Nephron (organoid): ENCODE results near the gene SIRT2.

Experiments
- H3K27ac Mint-ChIP-seq, 3 experiments: 2 replicates each; pipeline ENCODE4 v1.8.0; 2020; ENCODE audit warnings: mixed read lengths in 3 of 3, mild to moderate bottlenecking in 2 of 3, moderate library complexity in 1 of 3
- H3K27me3 Mint-ChIP-seq: 2 replicates; pipeline ENCODE4 v1.8.0; 2021; ENCODE audit warnings: low read depth, mild to moderate bottlenecking, moderate library complexity, mixed read lengths
- H3K36me3 Mint-ChIP-seq: 2 replicates; pipeline ENCODE4 v1.8.0; 2020; ENCODE audit warnings: low read depth, mixed read lengths
- H3K4me1 Mint-ChIP-seq: 2 replicates; pipeline ENCODE4 v1.8.0; 2020; ENCODE audit warnings: mixed read lengths
- H3K4me3 Mint-ChIP-seq, 3 experiments: 2 replicates each; pipeline ENCODE4 v1.8.0; 2020; ENCODE audit warnings: mild to moderate bottlenecking in 3 of 3, mixed read lengths in 3 of 3, moderate library complexity in 2 of 3
- H3K9me3 Mint-ChIP-seq: 2 replicates; pipeline ENCODE4 v1.8.0; 2020; ENCODE audit warnings: mixed read lengths
- CTCF ChIP-seq, 3 experiments: fragments of 200-600 bp; sonication (generic); IDR thresholded peaks; one replicate each; pipeline ENCODE4 v1.5.0; 2021; ENCODE audit warnings: antibody characterized with exemption in 3 of 3; ENCODE audit not compliant: unreplicated experiment in 3 of 3

The SIRT2 gene

GRCh38 chr19:38899447-38900201 lies at the start of gene SIRT2, which contains the start of gene NFKBIB:
SIRT2 (minus strand) TSS chr19:38899618; CDS start chr19:38899521, 97 bp downstream.
NFKBIB (plus strand) TSS chr19:38899969; CDS start chr19:38900033, 64 bp downstream.
- peak within 1 kb of the TSS; percentile 95 to 98 (median 96) for H3K4me3 Mint-ChIP-seq
- no peaks in the 10 kb centered on the region for H3K27me3 Mint-ChIP-seq
- peaks cover 21% of the 10 kb centered on the region for H3K4me1 Mint-ChIP-seq
- peaks cover 13% of the 10 kb centered on the region for H3K36me3 Mint-ChIP-seq
- peak within 1 kb of the TSS; percentile 63 to 78 (median 70) for H3K27ac Mint-ChIP-seq
- peaks cover 6% of the 10 kb centered on the region for H3K9me3 Mint-ChIP-seq
- TF ChIP-seq CTCF (IDR thresholded peaks at IDR 0.05; ENCODE audit: unreplicated experiment in 3 of 3): no peak

GRCh38 chr19:38946229-38947010 lies 47.0 kb upstream of the SIRT2 start:
- Mint-ChIP-seq H3K9me3 (no peaks in the 10 kb centered on the region), H3K4me1 (peaks cover 5% of the 10 kb centered on the region), H3K36me3 (peaks cover 54% of the 10 kb centered on the region), H3K4me3 (no peak overlapping the region), H3K27me3 (no peaks in the 10 kb centered on the region), H3K27ac (no peak overlapping the region)
- TF ChIP-seq CTCF (IDR thresholded peaks at IDR 0.05; ENCODE audit: unreplicated experiment in 3 of 3): no peak

- H3K27ac Mint-ChIP-seq: no peak overlapping the region
- H3K9me3 Mint-ChIP-seq: no peaks in the 10 kb centered on the region
- no peak overlapping the region for H3K4me3 Mint-ChIP-seq
- H3K4me1 Mint-ChIP-seq: peaks cover 7% of the 10 kb centered on the region
- H3K36me3 Mint-ChIP-seq: peaks cover 52% of the 10 kb centered on the region
- TF ChIP-seq CTCF (IDR thresholded peaks at IDR 0.05; ENCODE audit: unreplicated experiment in 3 of 3): no peak
- H3K27me3 Mint-ChIP-seq: no peaks in the 10 kb centered on the region
Observed at GRCh38 chr19:38945562-38946228, 46.3 kb upstream of the SIRT2 start.

GRCh38 chr19:38944981-38945506 lies 45.6 kb upstream of the SIRT2 start:
- H3K27ac Mint-ChIP-seq: no peak overlapping the region
- no peak overlapping the region for H3K4me3 Mint-ChIP-seq
- H3K27me3 Mint-ChIP-seq: no peaks in the 10 kb centered on the region
- H3K9me3 Mint-ChIP-seq: no peaks in the 10 kb centered on the region
- H3K36me3 Mint-ChIP-seq: peaks cover 49% of the 10 kb centered on the region
- peaks cover 9% of the 10 kb centered on the region for H3K4me1 Mint-ChIP-seq
- TF ChIP-seq CTCF (IDR thresholded peaks at IDR 0.05; ENCODE audit: unreplicated experiment in 3 of 3): no peak

GRCh38 chr19:38942471-38943181 lies 43.2 kb upstream of the SIRT2 start:
- Mint-ChIP-seq H3K27ac (no peak overlapping the region), H3K4me3 (no peak overlapping the region), H3K4me1 (peaks cover 10% of the 10 kb centered on the region), H3K27me3 (no peaks in the 10 kb centered on the region), H3K36me3 (peaks cover 33% of the 10 kb centered on the region), H3K9me3 (no peaks in the 10 kb centered on the region)
- no peak for TF ChIP-seq CTCF (IDR thresholded peaks at IDR 0.05; ENCODE audit: unreplicated experiment in 3 of 3)
